ENCODE data around the gene ARHGEF25. TPM values are rescaled to one million over a fixed set of nuclear protein-coding genes. Genes with fewer than 3 reads are reported as not detected.

ARHGEF25 gene
- total RNA-seq, 1 experiment from 2014 or later = 5.2 TPM

DNA sequence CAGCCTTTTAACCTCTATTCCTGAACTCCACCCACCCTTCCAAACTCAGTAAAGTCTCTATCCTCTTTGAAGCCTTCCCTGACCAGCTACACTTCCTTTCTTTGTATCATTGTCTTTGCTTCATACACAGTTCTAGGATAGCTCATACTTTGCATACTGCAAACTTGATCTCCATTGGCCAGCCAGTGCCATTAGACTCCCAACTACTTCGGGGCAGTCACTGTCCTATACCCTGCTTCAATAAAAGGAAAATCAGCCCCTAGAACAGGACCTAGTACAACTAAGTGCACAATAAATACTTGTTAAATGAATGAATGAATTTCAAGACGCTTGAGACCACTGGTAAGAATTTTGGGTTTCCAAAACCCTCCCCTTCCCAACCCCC, 20.8 kb upstream of the ARHGEF25 start:
- peak overlapping the region; percentile 88 for H3K27ac Mint-ChIP-seq (ENCODE audit: unreplicated experiment)
- H3K9me3 Mint-ChIP-seq (ENCODE audit: unreplicated experiment) = no peaks in the 10 kb centered on the region
- intact Hi-C loops (cut with micrococcal nuclease; ENCODE audit: unreplicated experiment) = no loop called here
- Histone ChIP-seq H3K9me3 (no peaks in the 10 kb centered on the region), H3K4me3 (ENCODE audit: low read depth, low read length) (peak overlapping the region; percentile 80), H3K27me3 (replicated peaks; ENCODE audit: control insufficient read depth, insufficient read depth, low read length) (no peaks in the 10 kb centered on the region), H3K4me1 (peaks cover 13% of the 10 kb centered on the region; the same call in 1 of the 2 replicates), H3K36me3 (ENCODE audit: control insufficient read depth, insufficient read depth, low read length) (no peaks in the 10 kb centered on the region)
- TF ChIP-seq, protein P1, sequence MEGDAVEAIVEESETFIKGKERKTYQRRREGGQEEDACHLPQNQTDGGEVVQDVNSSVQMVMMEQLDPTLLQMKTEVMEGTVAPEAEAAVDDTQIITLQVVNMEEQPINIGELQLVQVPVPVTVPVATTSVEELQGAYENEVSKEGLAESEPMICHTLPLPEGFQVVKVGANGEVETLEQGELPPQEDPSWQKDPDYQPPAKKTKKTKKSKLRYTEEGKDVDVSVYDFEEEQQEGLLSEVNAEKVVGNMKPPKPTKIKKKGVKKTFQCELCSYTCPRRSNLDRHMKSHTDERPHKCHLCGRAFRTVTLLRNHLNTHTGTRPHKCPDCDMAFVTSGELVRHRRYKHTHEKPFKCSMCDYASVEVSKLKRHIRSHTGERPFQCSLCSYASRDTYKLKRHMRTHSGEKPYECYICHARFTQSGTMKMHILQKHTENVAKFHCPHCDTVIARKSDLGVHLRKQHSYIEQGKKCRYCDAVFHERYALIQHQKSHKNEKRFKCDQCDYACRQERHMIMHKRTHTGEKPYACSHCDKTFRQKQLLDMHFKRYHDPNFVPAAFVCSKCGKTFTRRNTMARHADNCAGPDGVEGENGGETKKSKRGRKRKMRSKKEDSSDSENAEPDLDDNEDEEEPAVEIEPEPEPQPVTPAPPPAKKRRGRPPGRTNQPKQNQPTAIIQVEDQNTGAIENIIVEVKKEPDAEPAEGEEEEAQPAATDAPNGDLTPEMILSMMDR (IDR thresholded peaks at IDR 0.05; ENCODE audit: insufficient read depth in 1 of 2, low read depth in 1 of 2, low read length in 1 of 2, severe bottlenecking in 1 of 2, unreplicated experiment in 1 of 2) = no peak
- TSS peak; percentile 35 for BruUV-seq (replicated peaks)
- H3K4me1 Mint-ChIP-seq (ENCODE audit: low read depth, unreplicated experiment) = peaks cover 19% of the 10 kb centered on the region
- DNase-seq = no peak
- H3K36me3 Mint-ChIP-seq (ENCODE audit: insufficient read depth, unreplicated experiment) = peaks cover 18% of the 10 kb centered on the region
- peak overlapping the region; percentile 90 for H3K4me3 Mint-ChIP-seq (ENCODE audit: unreplicated experiment)
- ChIA-PET CTCF (no interaction called here), POLR2A (no interaction called here)
- H3K27me3 Mint-ChIP-seq (ENCODE audit: insufficient read depth, unreplicated experiment) = no peaks in the 10 kb centered on the region

DNA sequence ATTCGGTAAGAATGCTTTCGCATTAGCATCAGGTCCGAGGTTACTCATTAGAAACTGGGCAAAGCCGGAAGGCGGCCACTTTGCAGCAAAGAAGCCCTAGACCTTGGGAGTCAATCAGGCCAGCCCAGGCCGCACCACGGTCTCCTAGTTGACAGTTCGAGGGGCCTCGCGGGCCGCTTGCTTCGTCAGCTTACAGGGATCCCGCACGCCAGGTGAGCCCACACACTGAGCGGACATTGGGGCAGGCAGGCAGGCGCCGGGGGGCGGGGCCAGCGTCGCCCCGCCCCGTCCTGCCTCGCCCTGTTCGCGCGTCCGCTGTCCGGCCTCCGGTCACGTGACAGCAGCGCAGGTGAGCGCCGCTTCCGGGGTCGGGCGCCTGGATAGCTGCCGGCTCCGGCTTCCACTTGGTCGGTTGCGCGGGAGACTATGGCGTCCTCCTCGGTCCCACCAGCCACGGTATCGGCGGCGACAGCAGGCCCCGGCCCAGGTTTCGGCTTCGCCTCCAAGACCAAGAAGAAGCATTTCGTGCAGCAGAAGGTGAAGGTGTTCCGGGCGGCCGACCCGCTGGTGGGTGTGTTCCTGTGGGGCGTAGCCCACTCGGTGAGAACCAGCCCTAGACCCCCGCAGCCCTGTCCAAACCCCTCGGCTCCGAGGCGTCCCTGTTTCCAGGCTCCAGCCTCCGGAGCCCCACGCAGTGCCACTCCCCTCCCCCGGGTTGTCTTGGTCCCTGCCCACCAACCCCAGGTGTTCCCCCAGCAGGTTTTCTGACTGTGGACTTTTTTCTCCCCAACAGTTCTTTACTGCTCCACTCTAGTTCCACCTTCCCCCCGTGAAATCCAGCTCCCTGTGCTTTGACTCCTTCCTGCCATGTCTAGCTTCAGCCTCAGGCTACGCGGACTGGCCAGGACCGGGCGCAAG, 20.1 kb upstream of the ARHGEF25 start, which contains the start of gene PIP4K2C:
TSS of gene PIP4K2C (plus strand) at position 329 of the 918 bp plus-strand sequence. CDS start at position 427, 98 bp downstream.
- H3K27ac Mint-ChIP-seq (ENCODE audit: unreplicated experiment) = peak within 1 kb of the TSS; percentile 88
- Histone ChIP-seq H3K9me3 (no peaks in the 10 kb centered on the region), H3K4me1 (peaks cover 13% of the 10 kb centered on the region; the same call in 1 of the 2 replicates), H3K36me3 (ENCODE audit: control insufficient read depth, insufficient read depth, low read length) (no peaks in the 10 kb centered on the region), H3K27me3 (replicated peaks; ENCODE audit: control insufficient read depth, insufficient read depth, low read length) (no peaks in the 10 kb centered on the region), H3K4me3 (ENCODE audit: low read depth, low read length) (peak within 1 kb of the TSS; percentile 80)
- H3K4me3 Mint-ChIP-seq (ENCODE audit: unreplicated experiment) = peak within 1 kb of the TSS; percentile 90
- peaks cover 24% of the 10 kb centered on the region for H3K36me3 Mint-ChIP-seq (ENCODE audit: insufficient read depth, unreplicated experiment)
- DNase-seq = peak; percentile 87 to 90
- H3K4me1 Mint-ChIP-seq (ENCODE audit: low read depth, unreplicated experiment) = peaks cover 19% of the 10 kb centered on the region
- H3K9me3 Mint-ChIP-seq (ENCODE audit: unreplicated experiment) = no peaks in the 10 kb centered on the region
- CTCF ChIA-PET = interaction anchor here (0.7 to 1.5 kb wide), 4 partner anchors 8 to 145 kb away, joined by 3 to 7 read pairs (median 4); partner anchors contain the start of gene B4GALNT1
- H3K27me3 Mint-ChIP-seq (ENCODE audit: insufficient read depth, unreplicated experiment) = no peaks in the 10 kb centered on the region
- TF ChIP-seq, protein P1 (IDR thresholded peaks at IDR 0.05; ENCODE audit: insufficient read depth in 1 of 2, low read depth in 1 of 2, low read length in 1 of 2, severe bottlenecking in 1 of 2, unreplicated experiment in 1 of 2) = no peak
- intact Hi-C loops (cut with micrococcal nuclease; ENCODE audit: unreplicated experiment) = loop anchor here (1.0 kb wide), 2 partner anchors 8 to 102 kb away; no protein-coding TSS in a partner anchor
- POLR2A ChIA-PET = no interaction called here
- no TSS peak for BruUV-seq (replicated peaks)

DNA sequence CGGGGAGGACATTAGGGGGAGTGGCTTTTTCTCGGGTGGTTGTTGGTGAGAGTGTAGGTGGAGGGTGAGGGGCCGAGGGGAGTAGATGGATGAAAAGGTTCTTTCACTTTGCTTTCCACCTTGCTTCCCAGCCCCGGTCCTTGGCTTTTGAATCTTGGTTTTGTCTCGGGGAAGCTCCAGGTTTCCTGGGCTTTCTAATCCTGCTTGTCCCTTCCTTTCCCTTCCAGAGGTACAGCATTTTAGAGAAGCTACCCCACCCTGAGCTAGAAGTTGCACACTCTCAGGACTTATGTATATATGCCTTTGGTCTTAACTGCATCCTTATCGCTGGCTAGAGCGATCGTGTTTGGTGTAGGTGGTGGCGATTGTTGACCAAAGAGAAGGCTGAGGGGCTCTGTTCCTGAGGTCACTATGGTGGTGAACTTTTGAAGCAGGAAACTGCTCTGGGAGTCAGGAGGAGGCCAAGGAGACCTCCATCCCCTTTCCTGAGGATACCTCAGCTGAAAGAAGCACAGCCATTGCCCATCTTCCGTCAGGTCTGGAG, 19.4 kb upstream of the ARHGEF25 start:
- ChIA-PET POLR2A (no interaction called here), CTCF (interaction anchor here (1.1 to 1.5 kb wide), 4 partner anchors 9 to 145 kb away, joined by 4 to 7 read pairs (median 6); partner anchors contain the start of gene B4GALNT1)
- H3K4me3 ChIP-seq (ENCODE audit: low read depth, low read length) = peak overlapping the region; percentile 80
- intact Hi-C loops (cut with micrococcal nuclease; ENCODE audit: unreplicated experiment) = loop anchor here (1.0 kb wide), 2 partner anchors 9 to 101 kb away; no protein-coding TSS in a partner anchor
- no peaks in the 10 kb centered on the region for H3K27me3 Mint-ChIP-seq (ENCODE audit: insufficient read depth, unreplicated experiment)
- no peaks in the 10 kb centered on the region for H3K9me3 Mint-ChIP-seq (ENCODE audit: unreplicated experiment)
- H3K4me1 ChIP-seq = peaks cover 17% of the 10 kb centered on the region
- no peaks in the 10 kb centered on the region; the same call in 1 of the 2 replicates for H3K36me3 ChIP-seq (ENCODE audit: control insufficient read depth, insufficient read depth, low read length)
- TSS peak; percentile 37 for BruUV-seq (replicated peaks)
- no peaks in the 10 kb centered on the region for H3K9me3 ChIP-seq
- TF ChIP-seq, protein P1 (IDR thresholded peaks at IDR 0.05; ENCODE audit: insufficient read depth in 1 of 2, low read depth in 1 of 2, low read length in 1 of 2, severe bottlenecking in 1 of 2, unreplicated experiment in 1 of 2) = no peak
- peak overlapping the region; percentile 90 for H3K4me3 Mint-ChIP-seq (ENCODE audit: unreplicated experiment)
- H3K27me3 ChIP-seq (replicated peaks; ENCODE audit: control insufficient read depth, insufficient read depth, low read length) = no peaks in the 10 kb centered on the region
- H3K27ac Mint-ChIP-seq (ENCODE audit: unreplicated experiment) = peak overlapping the region; percentile 88
- H3K36me3 Mint-ChIP-seq (ENCODE audit: insufficient read depth, unreplicated experiment) = peaks cover 26% of the 10 kb centered on the region
- peak in 1 of 2 experiments; percentile 56 for DNase-seq
- H3K4me1 Mint-ChIP-seq (ENCODE audit: low read depth, unreplicated experiment) = peaks cover 19% of the 10 kb centered on the region

Measured in Caco-2 (cell line).